ENCODE results near the gene GRIN1.

The GRIN1 gene

DNA sequence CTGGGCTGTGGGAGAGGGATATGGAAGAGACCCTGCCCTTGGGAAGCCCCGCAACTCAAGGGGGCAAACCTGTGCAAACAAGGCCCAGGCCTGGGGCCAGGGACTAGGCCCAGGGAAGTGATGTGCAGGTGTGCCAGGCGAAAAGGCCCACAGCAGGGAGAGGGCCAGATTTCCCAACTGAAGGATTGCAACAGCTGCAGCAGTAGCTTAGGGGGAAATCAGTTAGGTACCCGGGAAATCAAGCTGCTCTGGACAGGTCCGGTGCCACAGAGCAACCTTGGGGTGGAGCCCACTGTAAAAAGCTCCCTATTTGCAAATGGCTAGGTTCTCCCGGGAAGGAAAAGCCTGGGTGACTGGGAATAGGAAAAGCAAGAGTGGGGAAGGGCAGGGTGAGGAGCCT, 10.4 kb downstream of the GRIN1 start:
- no peak for DNase-seq

DNA sequence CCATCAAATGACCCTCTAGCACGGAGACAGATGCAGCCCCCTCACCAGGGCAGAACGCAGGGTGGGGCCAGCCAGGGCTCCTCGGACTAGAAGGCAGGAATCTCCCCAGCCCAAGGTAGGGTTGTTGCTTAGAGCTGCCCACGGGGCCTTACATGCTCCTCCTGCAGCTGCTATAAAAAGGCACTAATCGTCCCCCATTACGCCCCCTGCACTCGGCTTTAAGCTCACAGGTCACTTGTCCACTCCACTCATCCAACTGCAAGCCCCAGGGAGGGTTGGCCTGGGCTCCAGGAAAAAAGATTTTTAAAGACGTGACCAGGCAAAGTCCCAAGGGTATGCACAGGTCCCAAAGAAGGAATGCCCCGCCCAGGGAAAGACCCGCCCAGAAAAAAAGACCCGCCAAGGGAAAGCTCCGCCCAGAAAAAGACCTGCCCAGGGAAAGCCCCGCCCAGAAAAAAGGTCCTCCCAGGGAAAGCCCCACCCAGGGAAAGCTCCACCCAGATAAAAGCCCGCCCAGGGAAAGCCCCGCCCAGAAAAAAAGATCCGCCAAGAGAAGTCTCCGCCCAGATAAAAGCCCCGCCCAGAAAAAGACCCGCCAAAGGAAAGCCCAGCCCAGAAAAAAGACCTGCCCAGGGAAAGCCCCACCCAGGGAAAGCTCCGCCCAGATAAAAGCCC, 11.1 kb downstream of the GRIN1 start:
- DNase-seq: no peak

DNA sequence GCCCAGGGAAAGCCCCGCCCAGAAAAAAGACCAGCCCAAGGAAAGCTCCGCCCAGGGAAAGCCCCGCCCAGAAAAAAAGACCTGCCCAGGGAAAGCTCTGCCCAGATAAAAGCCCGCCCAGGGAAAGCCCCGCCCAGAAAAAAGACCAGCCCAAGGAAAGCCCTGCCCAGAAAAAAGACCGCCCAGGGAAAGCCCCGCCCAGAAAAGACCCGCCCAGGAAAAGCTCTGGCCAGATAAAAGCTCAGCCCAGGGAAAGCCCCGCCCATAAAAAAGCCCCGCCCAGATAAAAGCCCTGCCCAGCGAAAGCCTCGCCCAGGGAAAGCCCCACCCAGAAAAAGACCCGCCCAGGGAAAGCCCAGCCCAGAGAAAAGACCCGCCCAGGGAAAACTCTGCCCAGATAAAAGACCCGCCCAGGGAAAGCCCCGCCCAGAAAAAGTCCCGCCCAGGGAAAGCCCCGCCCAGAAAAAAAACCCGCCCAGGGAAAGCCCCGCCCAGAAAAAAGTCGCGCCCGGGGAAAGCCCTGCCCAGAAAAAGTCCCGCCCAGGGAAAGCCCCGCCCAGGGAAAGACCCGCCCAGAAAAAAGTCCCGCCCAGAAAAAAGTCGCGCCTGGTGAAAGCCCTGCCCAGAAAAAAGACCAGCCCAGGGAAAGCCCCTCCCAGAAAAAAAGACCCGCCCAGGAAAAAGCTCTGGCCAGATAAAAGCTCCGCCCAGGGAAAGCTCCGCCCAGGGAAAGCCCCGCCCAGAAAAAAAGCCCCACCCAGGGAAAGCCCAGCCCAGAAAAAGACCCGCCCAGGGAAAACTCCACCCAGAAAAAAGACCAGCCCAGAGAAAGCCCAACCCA, 11.9 kb downstream of the GRIN1 start:
- no peak for DNase-seq

DNA sequence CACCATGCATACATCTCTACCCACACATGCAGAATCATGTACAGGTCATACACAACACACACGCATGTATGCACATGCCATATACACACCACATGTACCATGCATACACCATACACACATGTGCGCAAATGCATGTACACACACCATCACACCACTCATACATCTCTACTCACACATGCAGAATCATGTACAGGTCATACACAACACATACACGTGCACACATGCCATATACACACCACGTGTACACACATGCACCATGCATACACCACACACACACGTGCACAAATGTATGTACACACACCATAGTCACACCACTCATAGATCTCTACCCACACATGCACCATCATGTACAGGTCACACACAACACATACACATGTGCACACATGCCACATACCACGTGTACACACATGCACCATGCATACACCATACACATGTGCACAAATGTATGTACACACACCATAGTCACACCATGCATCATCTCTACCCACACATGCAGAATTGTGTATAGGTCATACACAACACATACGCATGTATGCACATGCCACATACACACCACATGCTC, 14.0 kb downstream of the GRIN1 start:
- no peak for DNase-seq

DNA sequence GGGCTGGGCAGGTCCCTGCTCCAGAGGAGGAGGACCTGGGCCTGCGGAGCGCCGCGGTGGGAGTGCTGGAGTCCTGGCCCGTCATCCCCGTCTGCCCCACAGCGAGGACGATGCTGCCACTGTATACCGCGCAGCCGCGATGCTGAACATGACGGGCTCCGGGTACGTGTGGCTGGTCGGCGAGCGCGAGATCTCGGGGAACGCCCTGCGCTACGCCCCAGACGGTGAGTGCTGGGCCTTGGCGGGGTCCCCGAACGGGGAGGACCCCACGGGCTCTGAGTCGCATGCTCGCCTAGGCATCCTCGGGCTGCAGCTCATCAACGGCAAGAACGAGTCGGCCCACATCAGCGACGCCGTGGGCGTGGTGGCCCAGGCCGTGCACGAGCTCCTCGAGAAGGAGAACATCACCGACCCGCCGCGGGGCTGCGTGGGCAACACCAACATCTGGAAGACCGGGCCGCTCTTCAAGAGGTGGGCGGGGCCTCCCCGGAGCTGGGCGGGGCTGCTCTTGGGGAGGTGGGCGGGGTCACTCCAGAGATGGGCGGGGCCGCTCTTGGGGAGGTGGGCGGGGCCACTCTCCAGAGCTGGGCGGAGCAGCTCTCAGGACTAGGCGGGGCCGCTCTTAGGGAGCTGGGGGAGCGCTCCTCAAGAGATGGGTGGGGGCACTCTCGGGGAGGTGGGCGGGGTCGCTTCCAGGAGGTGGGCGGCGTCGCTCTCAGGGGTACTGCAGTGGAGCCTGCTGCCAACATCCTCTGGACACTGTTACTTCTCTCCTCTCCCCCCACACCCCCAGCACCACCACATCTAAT, 17.8 kb downstream of the GRIN1 start:
- no peak for DNase-seq

DNA sequence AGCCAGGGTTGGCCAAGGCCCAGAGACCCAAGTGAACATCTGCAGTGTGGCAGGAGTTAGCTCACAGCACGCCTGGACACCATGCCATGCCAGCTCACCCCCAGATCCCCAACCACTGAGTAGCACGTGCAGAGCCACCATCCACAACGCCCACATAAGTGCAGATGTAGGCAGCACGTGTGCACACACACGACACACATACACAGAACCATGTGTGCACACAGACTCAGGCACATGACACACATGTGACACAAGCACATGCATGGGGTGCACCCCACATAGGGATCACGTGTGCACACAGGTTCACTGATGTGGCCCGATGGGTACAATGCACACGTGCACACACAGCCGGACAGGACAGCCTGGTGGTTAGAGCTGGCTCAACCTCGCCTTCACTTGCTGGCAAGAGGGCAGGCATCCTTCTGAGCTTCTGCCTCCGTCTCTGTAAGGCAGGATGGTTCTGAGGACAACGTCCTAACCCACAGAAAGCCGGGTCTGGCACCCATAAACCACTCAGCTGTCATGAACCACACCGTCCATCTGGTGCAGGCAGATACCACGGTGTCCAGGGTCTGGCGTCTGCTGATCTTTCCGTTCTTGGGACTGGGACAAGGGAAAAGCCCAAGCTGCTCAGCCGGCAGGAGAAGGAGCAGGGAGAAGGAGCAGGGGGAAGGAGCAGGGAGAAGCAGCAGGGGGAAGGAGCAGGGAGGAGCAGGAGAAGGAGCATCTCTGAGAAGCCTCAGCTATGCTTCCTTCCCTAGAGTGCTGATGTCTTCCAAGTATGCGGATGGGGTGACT, 18.9 kb downstream of the GRIN1 start:
- no peak for DNase-seq

DNA sequence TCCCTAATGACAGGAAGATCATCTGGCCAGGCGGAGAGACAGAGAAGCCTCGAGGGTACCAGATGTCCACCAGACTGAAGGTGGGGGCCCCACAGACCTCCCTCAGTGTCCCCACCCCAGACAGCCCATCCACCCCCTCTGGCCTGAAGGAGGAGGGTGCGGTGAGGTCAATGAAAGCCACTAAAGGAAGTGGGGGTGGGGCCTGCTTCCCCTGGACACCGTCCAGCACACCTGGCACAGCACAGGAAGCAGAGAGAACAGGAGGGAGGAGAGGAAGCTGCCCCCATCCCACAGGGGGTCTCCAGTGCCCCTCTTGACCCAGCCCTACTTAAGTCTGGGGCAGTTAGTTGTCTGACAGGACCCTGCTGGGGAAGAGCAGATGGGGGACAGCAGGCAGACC, 19.7 kb downstream of the GRIN1 start:
- DNase-seq: no peak

DNA sequence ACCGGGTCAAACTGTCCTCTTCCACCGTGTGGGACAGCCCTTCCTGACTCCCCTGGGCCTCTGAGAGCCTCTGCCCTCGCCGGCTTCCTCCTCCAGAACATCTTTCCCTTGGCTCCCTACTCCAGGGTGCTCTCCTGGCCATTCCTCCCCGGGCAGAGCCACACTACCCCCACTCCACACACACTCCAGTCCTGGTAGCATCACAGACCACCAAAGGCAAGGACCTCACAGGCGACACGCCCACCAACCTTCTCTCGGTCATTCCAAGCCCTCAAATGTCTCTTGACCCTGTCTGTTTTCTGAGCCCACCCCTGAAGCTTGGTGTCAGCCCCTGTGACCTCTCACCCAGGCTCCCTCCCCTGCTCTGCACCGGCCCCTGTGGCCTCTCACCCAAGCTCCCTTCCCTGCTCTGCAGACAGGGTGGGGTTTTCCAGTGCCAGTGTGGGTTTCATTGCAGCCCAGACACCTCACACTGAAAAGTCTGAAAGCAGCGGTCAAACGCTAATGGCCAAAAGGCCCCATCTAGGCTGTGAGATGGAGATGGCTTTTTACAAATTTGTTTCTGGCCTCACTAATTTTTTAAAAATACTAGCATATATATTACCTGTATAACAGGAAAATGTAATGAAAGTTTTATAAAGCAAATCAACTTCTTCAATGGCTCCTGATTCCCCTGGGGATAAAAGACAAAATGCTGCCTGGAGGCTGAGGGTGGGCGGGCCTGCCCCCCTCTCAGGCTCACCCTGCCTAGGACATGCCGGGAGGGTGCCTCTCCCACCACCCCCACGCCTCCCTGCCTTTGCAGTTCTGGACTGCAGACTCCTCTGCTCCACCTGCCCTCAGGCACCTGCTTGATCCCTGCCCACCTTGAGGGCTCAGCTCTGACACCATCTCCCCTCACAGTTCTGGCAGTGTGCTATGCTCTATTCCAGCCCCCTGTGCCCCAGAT, 20.4 kb downstream of the GRIN1 start:
- DNase-seq: no peak

DNA sequence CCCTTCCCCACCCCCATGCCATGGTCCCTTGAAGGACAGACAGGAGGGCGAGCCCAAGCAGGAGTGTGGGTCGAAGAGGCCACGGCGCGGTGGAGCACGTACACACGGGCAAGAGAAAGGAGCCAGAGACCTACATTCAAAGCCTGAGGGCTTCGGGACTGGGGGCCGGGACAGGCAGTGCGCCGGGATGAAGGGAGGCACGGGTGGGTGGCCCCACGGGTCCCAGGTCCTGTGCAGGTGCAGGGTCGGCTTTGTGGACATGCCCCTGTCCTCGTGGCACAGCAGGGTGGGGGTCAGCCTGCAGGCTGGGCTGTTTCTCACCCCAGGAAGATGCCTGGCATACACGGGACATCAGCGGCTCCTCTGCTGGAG, 21.1 kb downstream of the GRIN1 start:
- no peak for DNase-seq

DNA sequence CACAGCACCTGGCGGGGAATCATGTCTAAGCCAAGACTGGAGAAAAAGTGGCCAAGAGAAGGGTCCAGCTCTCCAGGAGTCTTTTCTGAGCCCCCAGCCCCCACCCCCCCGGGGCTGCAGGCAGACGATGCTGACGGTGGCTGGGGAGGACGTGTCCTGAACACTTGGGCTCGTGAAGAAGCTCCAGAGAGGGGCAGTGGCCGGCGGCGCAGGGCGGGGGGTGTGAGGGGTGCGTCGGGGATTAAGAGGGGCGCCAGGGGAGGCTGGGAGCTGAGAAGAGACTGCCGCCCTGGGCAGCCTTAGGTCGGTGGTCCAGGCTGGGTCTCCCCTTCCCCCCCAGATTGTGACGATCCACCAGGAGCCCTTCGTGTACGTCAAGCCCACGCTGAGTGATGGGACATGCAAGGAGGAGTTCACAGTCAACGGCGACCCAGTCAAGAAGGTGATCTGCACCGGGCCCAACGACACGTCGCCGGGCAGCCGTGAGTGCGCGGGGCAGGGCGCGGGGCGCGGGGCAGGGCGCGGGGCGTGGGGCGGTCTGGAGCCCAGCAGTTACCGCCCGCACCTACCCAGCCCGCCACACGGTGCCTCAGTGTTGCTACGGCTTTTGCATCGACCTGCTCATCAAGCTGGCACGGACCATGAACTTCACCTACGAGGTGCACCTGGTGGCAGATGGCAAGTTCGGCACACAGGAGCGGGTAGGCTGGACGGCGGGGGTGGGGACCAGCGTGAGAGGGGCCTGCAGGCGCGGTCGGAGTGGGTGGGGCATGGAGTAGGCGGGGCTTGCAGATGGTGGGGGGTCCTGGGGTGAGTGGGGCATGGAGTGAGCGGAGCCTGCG, 22.0 kb downstream of the GRIN1 start:
- no peak for DNase-seq

DNA sequence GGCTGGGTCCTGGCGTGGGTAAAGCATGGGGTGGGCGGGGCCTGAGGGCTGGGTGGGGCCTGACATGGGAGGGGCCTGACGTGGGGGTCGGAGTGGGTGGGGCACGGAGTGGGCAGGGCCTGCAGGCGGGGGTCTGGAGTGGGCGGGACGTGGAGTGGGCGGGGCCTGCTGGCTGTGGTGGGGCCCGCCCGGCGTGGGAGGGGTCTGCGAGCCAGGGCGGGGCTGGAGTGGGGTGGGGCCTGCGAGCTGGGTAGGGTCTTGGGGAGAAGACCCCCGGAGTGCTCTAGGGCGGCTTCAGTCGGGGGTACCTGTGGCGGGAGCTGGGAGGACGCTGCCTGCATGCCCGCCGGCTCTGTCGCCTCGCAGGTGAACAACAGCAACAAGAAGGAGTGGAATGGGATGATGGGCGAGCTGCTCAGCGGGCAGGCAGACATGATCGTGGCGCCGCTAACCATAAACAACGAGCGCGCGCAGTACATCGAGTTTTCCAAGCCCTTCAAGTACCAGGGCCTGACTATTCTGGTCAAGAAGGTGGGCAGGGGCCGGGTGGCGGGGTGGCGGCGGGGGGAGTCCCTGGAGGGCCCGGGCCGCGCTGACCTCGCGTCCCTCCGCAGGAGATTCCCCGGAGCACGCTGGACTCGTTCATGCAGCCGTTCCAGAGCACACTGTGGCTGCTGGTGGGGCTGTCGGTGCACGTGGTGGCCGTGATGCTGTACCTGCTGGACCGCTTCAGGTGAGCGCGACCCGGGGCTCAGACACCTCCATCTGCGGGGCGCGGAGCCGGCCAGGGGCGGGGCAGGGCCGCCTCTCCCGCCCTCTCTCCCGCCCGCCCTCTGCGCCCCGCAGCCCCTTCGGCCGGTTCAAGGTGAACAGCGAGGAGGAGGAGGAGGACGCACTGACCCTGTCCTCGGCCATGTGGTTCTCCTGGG, 22.9 kb downstream of the GRIN1 start:
- DNase-seq: no peak

DNA sequence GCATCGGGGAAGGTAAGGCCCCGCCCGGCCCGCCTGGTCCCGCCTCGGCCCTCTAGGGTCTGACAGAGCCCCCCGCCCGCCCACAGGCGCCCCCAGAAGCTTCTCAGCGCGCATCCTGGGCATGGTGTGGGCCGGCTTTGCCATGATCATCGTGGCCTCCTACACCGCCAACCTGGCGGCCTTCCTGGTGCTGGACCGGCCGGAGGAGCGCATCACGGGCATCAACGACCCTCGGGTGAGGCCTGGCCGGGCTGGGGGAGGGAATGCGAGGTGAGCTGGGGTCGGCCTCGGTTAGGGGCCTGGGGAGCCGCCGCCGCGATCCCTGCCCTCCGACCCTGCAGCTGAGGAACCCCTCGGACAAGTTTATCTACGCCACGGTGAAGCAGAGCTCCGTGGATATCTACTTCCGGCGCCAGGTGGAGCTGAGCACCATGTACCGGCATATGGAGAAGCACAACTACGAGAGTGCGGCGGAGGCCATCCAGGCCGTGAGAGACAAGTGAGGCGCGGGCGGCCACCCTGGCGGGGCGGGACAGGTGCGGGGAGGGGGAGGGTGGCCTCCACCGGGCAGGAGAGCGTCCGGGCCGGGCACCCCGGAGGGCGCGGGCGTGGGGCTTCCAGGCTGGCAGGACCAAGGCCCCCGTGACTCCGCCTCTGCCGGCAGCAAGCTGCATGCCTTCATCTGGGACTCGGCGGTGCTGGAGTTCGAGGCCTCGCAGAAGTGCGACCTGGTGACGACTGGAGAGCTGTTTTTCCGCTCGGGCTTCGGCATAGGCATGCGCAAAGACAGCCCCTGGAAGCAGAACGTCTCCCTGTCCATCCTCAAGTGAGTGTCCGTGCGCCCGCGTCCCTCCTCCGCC, 23.8 kb downstream of the GRIN1 start:
- no peak for DNase-seq

DNA sequence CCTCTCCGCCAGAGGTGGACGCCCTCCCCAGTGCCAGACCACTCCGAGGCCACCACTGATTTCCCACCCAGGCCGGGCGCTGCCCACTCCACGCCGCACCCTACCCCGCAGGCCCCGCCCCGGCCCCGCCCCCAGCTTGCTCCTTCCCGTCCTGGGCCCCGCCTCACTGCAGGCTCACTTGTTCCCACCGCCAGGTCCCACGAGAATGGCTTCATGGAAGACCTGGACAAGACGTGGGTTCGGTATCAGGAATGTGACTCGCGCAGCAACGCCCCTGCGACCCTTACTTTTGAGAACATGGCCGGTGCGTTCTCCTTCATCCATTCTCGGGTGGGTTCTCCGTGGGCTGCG, 24.4 kb downstream of the GRIN1 start:
- no peak for DNase-seq

DNA sequence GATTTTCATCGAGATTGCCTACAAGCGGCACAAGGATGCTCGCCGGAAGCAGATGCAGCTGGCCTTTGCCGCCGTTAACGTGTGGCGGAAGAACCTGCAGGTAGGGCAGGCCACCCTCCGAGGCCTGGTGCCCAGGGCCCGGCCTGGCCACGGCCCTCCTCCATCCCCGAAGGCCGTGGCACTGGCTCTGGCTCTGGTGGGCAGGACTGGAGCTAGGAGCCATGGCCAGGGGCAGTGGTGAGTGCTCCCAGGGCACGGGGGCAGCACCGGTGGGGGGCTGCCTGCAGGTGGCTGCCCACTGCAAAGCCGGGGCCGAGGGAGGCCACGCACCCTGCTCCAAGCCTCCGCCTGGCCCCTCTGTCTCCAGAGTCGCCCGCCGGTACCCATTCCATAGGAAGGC, 24.9 kb downstream of the GRIN1 start:
- no peak for DNase-seq

DNA sequence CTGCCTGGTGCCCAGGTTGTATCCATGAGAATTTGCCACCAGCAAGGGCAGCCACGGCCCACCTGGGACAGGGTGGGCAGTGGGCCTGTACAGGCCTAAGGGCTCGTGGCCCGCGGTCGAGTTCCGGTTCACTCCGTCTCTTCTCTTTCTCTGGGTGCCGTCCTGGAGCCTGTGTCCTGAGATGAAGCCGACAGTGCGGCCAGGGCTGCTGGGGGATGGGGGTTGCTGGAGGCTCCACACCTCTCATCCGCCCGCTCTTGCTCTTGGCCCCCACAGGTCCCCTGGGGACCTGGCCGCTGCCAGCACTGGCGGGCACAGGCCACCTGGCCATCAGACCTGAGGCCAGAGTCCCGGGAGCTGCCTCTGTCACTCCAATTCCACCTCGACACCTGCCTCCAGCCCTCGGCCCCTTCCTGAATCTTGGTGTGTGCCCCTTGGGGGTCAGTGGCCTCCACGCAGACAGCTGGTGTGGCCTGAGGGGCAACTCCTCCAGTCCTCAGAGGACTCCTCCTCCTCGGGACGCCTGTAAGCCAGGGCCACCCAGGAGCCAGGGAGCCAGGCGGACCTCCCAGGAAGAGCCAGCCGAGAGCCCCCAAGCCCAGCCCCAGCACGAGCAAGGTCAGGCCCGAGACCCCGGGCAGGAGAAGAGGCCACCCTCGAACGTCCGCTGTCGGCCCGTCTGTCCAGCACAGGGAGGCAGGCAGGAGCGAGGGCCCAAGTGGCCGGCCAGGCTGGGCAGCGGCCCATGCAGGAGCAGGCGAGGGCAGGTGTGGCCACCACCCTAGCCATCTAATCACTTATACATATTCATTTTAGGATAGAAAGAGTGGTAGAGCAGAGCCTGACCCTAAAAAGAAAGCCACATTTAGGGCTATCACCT, 25.7 kb downstream of the GRIN1 start:
- DNase-seq: no peak

DNA sequence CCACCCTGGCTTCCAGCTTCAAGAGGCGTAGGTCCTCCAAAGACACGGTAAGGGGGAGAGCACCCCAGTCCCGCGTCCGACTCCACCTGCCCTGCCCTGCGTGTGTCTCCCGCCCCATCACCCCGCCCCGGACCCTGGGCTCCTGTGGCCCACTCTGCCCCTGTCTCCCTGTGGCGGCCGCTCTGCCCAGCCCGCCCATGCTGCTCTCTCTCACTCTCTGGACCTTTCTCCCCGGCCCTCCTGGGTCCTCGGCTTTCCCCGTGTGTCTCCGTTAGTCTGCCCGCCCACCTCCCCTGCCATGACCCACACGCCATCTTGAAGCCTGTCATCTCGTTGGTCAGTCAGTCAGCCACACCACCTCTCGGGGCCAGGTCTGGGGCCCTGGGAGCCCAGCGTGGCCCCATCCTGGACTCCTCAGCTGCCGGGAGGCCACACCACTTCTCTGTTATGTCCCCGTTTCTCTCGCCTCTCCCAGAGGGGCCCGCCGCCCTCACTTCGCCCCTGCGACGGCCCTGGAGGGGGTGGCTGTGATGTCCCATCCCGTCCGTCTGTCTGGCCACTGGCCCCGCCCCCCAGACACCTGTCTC, 26.4 kb downstream of the GRIN1 start:
- no peak for DNase-seq

Data from NCI-H1694 (cell line).